ENCODE measurements around the gene ARHGEF4. TPM values are rescaled to one million over a fixed set of nuclear protein-coding genes. Genes with fewer than 3 reads are reported as not detected.

The ARHGEF4 gene
- total and polyA plus RNA-seq, 7 donors, result 1.7 to 32.4 (median 17.2) TPM; not detected in 1

GRCh38 chr2:131029812-131030211 is 193.1 kb downstream of the ARHGEF4 start:
- H3K27ac ChIP-seq, result no peak overlapping the region
- H3K9me3 ChIP-seq, result no peaks in the 10 kb centered on the region
- no peak overlapping the region for H3K4me3 ChIP-seq
- H3K27me3 ChIP-seq, result no peaks in the 10 kb centered on the region
- no peak for DNase-seq
- WGBS, 2 donors, result 64 to 76% methylated on average over 8 of the region's 8 CpGs
- TF ChIP-seq EP300 (IDR thresholded peaks at IDR 0.05) (no peak), POLR2A (IDR thresholded peaks at IDR 0.05) (no peak), POLR2AphosphoS5 (IDR thresholded peaks at IDR 0.05) (no peak), CTCF (IDR thresholded peaks at IDR 0.05) (no peak)
- intact Hi-C loops (cut with DNase I), result no loop called here
- no peaks in the 10 kb centered on the region for H3K36me3 ChIP-seq
- peaks cover 0 to 11% (median 9%) of the 10 kb centered on the region in 4 donors for H3K4me1 ChIP-seq

- no peak for DNase-seq
- Histone ChIP-seq H3K4me3 (no peak overlapping the region), H3K4me1 (peaks cover 0 to 16% (median 13%) of the 10 kb centered on the region in 4 donors), H3K9me3 (no peaks in the 10 kb centered on the region), H3K27ac (no peak overlapping the region), H3K27me3 (no peaks in the 10 kb centered on the region), H3K36me3 (no peaks in the 10 kb centered on the region)
- intact Hi-C loops (cut with DNase I), result no loop called here
- no peak for TF ChIP-seq EP300 (IDR thresholded peaks at IDR 0.05)
- 75% methylated on average over 13 of the region's 13 CpGs for WGBS, 2 donors
These were observed 193.8 kb downstream of the ARHGEF4 start for GRCh38 chr2:131030478-131030971.

GRCh38 chr2:131031431-131031841 is 194.7 kb downstream of the ARHGEF4 start:
- intact Hi-C loops (cut with DNase I), result no loop called here
- no peak for DNase-seq
- WGBS, 2 donors, result 78 to 82% methylated on average over 9 of the region's 9 CpGs

GRCh38 chr2:131031875-131032274 is 195.2 kb downstream of the ARHGEF4 start:
- Histone ChIP-seq H3K9me3 (no peaks in the 10 kb centered on the region), H3K36me3 (no peaks in the 10 kb centered on the region), H3K27ac (no peak overlapping the region), H3K4me1 (peaks cover 0 to 24% (median 20%) of the 10 kb centered on the region in 4 donors), H3K4me3 (no peak overlapping the region), H3K27me3 (no peaks in the 10 kb centered on the region)
- TF ChIP-seq CTCF (IDR thresholded peaks at IDR 0.05), result no peak
- TF ChIP-seq POLR2AphosphoS5 (IDR thresholded peaks at IDR 0.05), result no peak
- TF ChIP-seq POLR2A (IDR thresholded peaks at IDR 0.05), result no peak
- no peak for TF ChIP-seq EP300 (IDR thresholded peaks at IDR 0.05)
- 79 to 81% methylated on average over 9 of the region's 9 CpGs for WGBS, 2 donors
- peak; percentile 40 for DNase-seq
- intact Hi-C loops (cut with DNase I), result no loop called here

More at GRCh38 chr2:131031431-131031841, 194.7 kb downstream of the ARHGEF4 start:
- Histone ChIP-seq H3K27ac (no peak overlapping the region), H3K9me3 (no peaks in the 10 kb centered on the region), H3K4me3 (no peak overlapping the region), H3K4me1 (peaks cover 0 to 24% (median 20%) of the 10 kb centered on the region in 4 donors), H3K36me3 (no peaks in the 10 kb centered on the region), H3K27me3 (no peaks in the 10 kb centered on the region)
- TF ChIP-seq POLR2A (IDR thresholded peaks at IDR 0.05), result no peak
- no peak for TF ChIP-seq EP300 (IDR thresholded peaks at IDR 0.05)
- no peak for TF ChIP-seq CTCF (IDR thresholded peaks at IDR 0.05)
- TF ChIP-seq POLR2AphosphoS5 (IDR thresholded peaks at IDR 0.05), result no peak

GRCh38 chr2:131032393-131032836 is 195.7 kb downstream of the ARHGEF4 start:
- no peak for TF ChIP-seq POLR2AphosphoS5 (IDR thresholded peaks at IDR 0.05)
- TF ChIP-seq EP300 (IDR thresholded peaks at IDR 0.05), result no peak
- no peak for TF ChIP-seq POLR2A (IDR thresholded peaks at IDR 0.05)
- no peak for TF ChIP-seq CTCF (IDR thresholded peaks at IDR 0.05)
- Histone ChIP-seq H3K4me3 (no peak overlapping the region), H3K27ac (no peak overlapping the region), H3K9me3 (no peaks in the 10 kb centered on the region), H3K4me1 (peaks cover 0 to 24% (median 20%) of the 10 kb centered on the region in 4 donors), H3K27me3 (no peaks in the 10 kb centered on the region), H3K36me3 (no peaks in the 10 kb centered on the region)
- 87 to 92% methylated on average over 4 of the region's 4 CpGs for WGBS, 2 donors
- DNase-seq, result peak; percentile 57
- intact Hi-C loops (cut with DNase I), result no loop called here

Data from sigmoid colon (tissue), 7 donors.